H1 (cell line): ENCODE measurements around the gene TMBIM4.

Experiments
- EP300 ChIP-seq, 2 experiments: IDR thresholded peaks; 1 replicate in 1 of 2; 2 replicates in 1 of 2; pipeline ENCODE4 v1.6.1; 2011 to 2012; ENCODE audit warnings: low read depth in 2 of 2, low read length in 2 of 2, mild to moderate bottlenecking in 2 of 2, borderline replicate concordance in 1 of 2, inconsistent platforms in 1 of 2, moderate library complexity in 1 of 2
- EZH2 ChIP-seq: fragments of 200-600 bp; sonication (generic); IDR thresholded peaks from 2 replicates; pipeline ENCODE4 v1.7.1; 2012; ENCODE audit warnings: low read depth, mild to moderate bottlenecking, moderate library complexity, low read length, inconsistent platforms; ENCODE audit not compliant: severe bottlenecking
- KDM1A ChIP-seq: fragments of 200-600, 300-600 bp; sonication (generic); IDR thresholded peaks from 2 replicates; pipeline ENCODE4 v1.7.1; 2016; ENCODE audit warnings: mild to moderate bottlenecking, low read length, borderline replicate concordance
- MAFK ChIP-seq: IDR thresholded peaks from 2 replicates; pipeline ENCODE4 v1.6.1; 2012; ENCODE audit warnings: low read depth, mild to moderate bottlenecking, improper control_type of control experiment, low read length
- NANOG ChIP-seq: IDR thresholded peaks from 2 replicates; pipeline ENCODE4 v1.6.1; 2011; ENCODE audit warnings: low read length, low read depth, mild to moderate bottlenecking, inconsistent platforms; ENCODE audit not compliant: insufficient read depth, poor library complexity, severe bottlenecking
- POLR2A ChIP-seq, 2 experiments: IDR thresholded peaks; 1 replicate in 1 of 2; 2 replicates in 1 of 2; pipeline ENCODE4 v1.6.1; 2011; ENCODE audit warnings: low read depth in 2 of 2, low read length in 2 of 2, mild to moderate bottlenecking in 2 of 2; ENCODE audit errors: control extremely low read depth in 1 of 2
- POLR2AphosphoS5 ChIP-seq: IDR thresholded peaks from 2 replicates; pipeline ENCODE4 v1.6.1; 2011; ENCODE audit warnings: low read depth, low read length
- RFX5 ChIP-seq: IDR thresholded peaks from 2 replicates; pipeline ENCODE4 v1.6.1; 2011; ENCODE audit warnings: low read depth, low read length, improper control_type of control experiment, borderline replicate concordance
- TBP ChIP-seq: IDR thresholded peaks from 2 replicates; pipeline ENCODE4 v1.6.1; 2011; ENCODE audit warnings: low read depth, low read length, improper control_type of control experiment
- TF ChIP-seq, protein P1 (sequence below), 3 experiments: IDR thresholded peaks; 1 replicate in 2 of 3; 2 replicates in 1 of 3; pipeline versions ENCODE4 v1.5.1 to v1.6.1; 2011; ENCODE audit warnings: low read length in 3 of 3, mild to moderate bottlenecking in 3 of 3, inconsistent platforms in 2 of 3, low read depth in 1 of 3, moderate library complexity in 1 of 3; ENCODE audit not compliant: insufficient read depth in 1 of 3; ENCODE audit errors: control extremely low read depth in 1 of 3

DNA sequence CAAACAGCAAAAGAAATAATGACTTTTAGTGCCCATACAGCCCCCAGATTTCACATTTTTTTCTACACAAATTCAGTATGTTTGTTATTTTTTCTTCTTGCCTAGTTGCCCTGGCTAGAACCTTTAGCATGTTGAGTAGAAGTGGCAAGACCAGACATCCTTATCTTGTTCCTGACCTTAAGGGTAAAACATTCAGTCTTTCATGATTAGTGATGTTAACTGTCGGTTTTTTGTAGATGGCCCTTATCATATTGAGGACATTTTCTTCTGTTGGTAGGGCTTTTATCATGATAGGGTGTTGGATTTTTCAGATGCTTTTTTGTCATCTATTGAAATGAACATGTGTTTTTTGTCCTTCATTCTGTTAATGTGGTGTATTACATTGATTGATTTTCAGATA is 36.3 kb upstream of the TMBIM4 start:
- TF ChIP-seq, protein P1, sequence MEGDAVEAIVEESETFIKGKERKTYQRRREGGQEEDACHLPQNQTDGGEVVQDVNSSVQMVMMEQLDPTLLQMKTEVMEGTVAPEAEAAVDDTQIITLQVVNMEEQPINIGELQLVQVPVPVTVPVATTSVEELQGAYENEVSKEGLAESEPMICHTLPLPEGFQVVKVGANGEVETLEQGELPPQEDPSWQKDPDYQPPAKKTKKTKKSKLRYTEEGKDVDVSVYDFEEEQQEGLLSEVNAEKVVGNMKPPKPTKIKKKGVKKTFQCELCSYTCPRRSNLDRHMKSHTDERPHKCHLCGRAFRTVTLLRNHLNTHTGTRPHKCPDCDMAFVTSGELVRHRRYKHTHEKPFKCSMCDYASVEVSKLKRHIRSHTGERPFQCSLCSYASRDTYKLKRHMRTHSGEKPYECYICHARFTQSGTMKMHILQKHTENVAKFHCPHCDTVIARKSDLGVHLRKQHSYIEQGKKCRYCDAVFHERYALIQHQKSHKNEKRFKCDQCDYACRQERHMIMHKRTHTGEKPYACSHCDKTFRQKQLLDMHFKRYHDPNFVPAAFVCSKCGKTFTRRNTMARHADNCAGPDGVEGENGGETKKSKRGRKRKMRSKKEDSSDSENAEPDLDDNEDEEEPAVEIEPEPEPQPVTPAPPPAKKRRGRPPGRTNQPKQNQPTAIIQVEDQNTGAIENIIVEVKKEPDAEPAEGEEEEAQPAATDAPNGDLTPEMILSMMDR (IDR thresholded peaks at IDR 0.05; ENCODE audit: control extremely low read depth in 1 of 3, insufficient read depth in 1 of 3, low read depth in 1 of 3, low read length in 3 of 3) = no peak
- TF ChIP-seq TBP (no peak), EZH2 (no peak), NANOG (no peak), POLR2AphosphoS5 (no peak), MAFK (no peak), POLR2A (IDR thresholded peaks at IDR 0.05; ENCODE audit: control extremely low read depth in 1 of 2, low read depth in 2 of 2, low read length in 2 of 2) (no peak), RFX5 (no peak), EP300 (IDR thresholded peaks at IDR 0.05; ENCODE audit: borderline replicate concordance in 1 of 2, low read depth in 2 of 2, low read length in 2 of 2) (no peak), KDM1A (no peak)
